WTC11 (cell line): ENCODE data around the gene AANAT. TPM values are rescaled to one million over a fixed set of nuclear protein-coding genes. Genes with fewer than 3 reads are reported as not detected.

ENCODE experiments used
- ATAC-seq: fragments of 200-7000 bp; cut with Tn5 transposase; 2 replicates; pipeline ENCODE4 v1.10.0; 2021; ENCODE audit warnings: mild to moderate bottlenecking, moderate library complexity
- CTCF ChIA-PET: fragments of 300-600 bp; sonication (Branson Sonifier 250); formaldehyde crosslinking; loops from one replicate; lab custom pipeline; 2021; ENCODE audit warnings: antibody characterized with exemption; lab: Charles Lee
- POLR2A ChIA-PET: fragments of 350-600 bp; sonication (Branson Sonifier 250); formaldehyde crosslinking; loops from one replicate; lab custom pipeline; 2021; ENCODE audit warnings: antibody characterized with exemption; lab: Charles Lee
- DNase-seq: peaks from one replicate; pipeline ENCODE4 v3.0.0; 2021; ENCODE audit warnings: low spot score
- H3K27ac Mint-ChIP-seq: 2 replicates; pipeline ENCODE4 v1.8.0; 2021; ENCODE audit warnings: mixed read lengths
- H3K27me3 Mint-ChIP-seq: 2 replicates; pipeline ENCODE4 v1.8.0; 2021; ENCODE audit warnings: low read depth, mild to moderate bottlenecking, moderate library complexity, mixed read lengths
- H3K36me3 Mint-ChIP-seq: 2 replicates; pipeline ENCODE4 v1.8.0; 2021; ENCODE audit warnings: mixed read lengths
- H3K4me1 Mint-ChIP-seq: 2 replicates; pipeline ENCODE4 v1.8.0; 2022; ENCODE audit warnings: mixed read lengths
- H3K4me3 Mint-ChIP-seq: 2 replicates; pipeline ENCODE4 v1.8.0; 2021; ENCODE audit warnings: mild to moderate bottlenecking, moderate library complexity, mixed read lengths
- H3K9me3 Mint-ChIP-seq: 2 replicates; pipeline ENCODE4 v1.8.0; 2021; ENCODE audit warnings: mixed read lengths
- AR ChIP-seq: fragments of 250-450 bp; sonication (Bioruptor Pico); IDR thresholded peaks from 2 replicates; pipeline ENCODE4 v1.9.0; 2021; ENCODE audit warnings: mild to moderate bottlenecking
- ELF4 ChIP-seq: sonication (generic); formaldehyde crosslinking; IDR thresholded peaks from 2 replicates; pipeline ENCODE4 v1.8.1; 2022; ENCODE audit warnings: low read depth, mild to moderate bottlenecking, moderate library complexity, missing genetic modification reagents
- ESRRA ChIP-seq: sonication (generic); formaldehyde crosslinking; IDR thresholded peaks from 2 replicates; pipeline ENCODE4 v1.8.1; 2022; ENCODE audit warnings: mild to moderate bottlenecking, missing genetic modification reagents, borderline replicate concordance
- FOXJ3 ChIP-seq: sonication (generic); formaldehyde crosslinking; IDR thresholded peaks from 2 replicates; pipeline ENCODE4 v1.9.0; 2021; ENCODE audit warnings: missing genetic modification reagents, mild to moderate bottlenecking, borderline replicate concordance
- FOXK1 ChIP-seq: sonication (generic); formaldehyde crosslinking; IDR thresholded peaks from 2 replicates; pipeline ENCODE4 v1.8.0; 2022; ENCODE audit warnings: mild to moderate bottlenecking, moderate library complexity, missing genetic modification reagents
- KAT7 ChIP-seq: sonication (generic); formaldehyde crosslinking; IDR thresholded peaks from 2 replicates; pipeline ENCODE4 v1.8.1; 2023; ENCODE audit warnings: missing genetic modification reagents, mild to moderate bottlenecking, borderline replicate concordance
- NFATC4 ChIP-seq: fragments of 250-450 bp; sonication (Bioruptor Pico); IDR thresholded peaks from 2 replicates; pipeline ENCODE4 v1.9.0; 2021; ENCODE audit warnings: mild to moderate bottlenecking
- NR2C2 ChIP-seq: sonication (generic); formaldehyde crosslinking; IDR thresholded peaks from 2 replicates; pipeline ENCODE4 v1.8.0; 2022; ENCODE audit warnings: mild to moderate bottlenecking, missing genetic modification reagents
- ZNF219 ChIP-seq: sonication (generic); formaldehyde crosslinking; IDR thresholded peaks from 2 replicates; pipeline ENCODE4 v1.8.0; 2023; ENCODE audit warnings: missing genetic modification reagents, mild to moderate bottlenecking, borderline replicate concordance
- ZNF281 ChIP-seq: sonication (generic); formaldehyde crosslinking; IDR thresholded peaks from 2 replicates; pipeline ENCODE4 v1.8.0; 2023; ENCODE audit warnings: mild to moderate bottlenecking, missing genetic modification reagents
- ZSCAN18 ChIP-seq: fragments of 250-450 bp; sonication (Bioruptor Pico); IDR thresholded peaks from 2 replicates; pipeline ENCODE4 v2.1.2; 2022; ENCODE audit warnings: mild to moderate bottlenecking, moderate library complexity
- total RNA-seq: library from RNA; stranded (reverse); gene quantifications from 3 replicates; pipeline ENCODE4 v1.2.3, GENCODE V29; 2021
- TF ChIP-seq, protein P1 (sequence below): sonication (generic); formaldehyde crosslinking; IDR thresholded peaks from 2 replicates; pipeline ENCODE4 v1.8.1; 2022; ENCODE audit warnings: mild to moderate bottlenecking, missing genetic modification reagents, moderate library complexity, borderline replicate concordance
- TF ChIP-seq, protein P2 (sequence below): fragments of 250-450 bp; sonication (Bioruptor Pico); conservative IDR thresholded peaks from 2 replicates; pipeline ENCODE4 v1.9.0; 2021; ENCODE audit warnings: mild to moderate bottlenecking

The AANAT gene
- total RNA-seq, 1 experiment from 2014 or later, result 0.17 TPM

- no peak overlapping the region for H3K27ac Mint-ChIP-seq
- H3K4me1 Mint-ChIP-seq, result peaks cover 28% of the 10 kb centered on the region
- peaks cover 20% of the 10 kb centered on the region for H3K27me3 Mint-ChIP-seq
- no peaks in the 10 kb centered on the region for H3K36me3 Mint-ChIP-seq
- POLR2A ChIA-PET, result interaction anchor here (0.5 kb wide), 1 partner anchor 132 kb away, joined by 3 read pairs; no protein-coding TSS in a partner anchor
- no peaks in the 10 kb centered on the region for H3K9me3 Mint-ChIP-seq
- DNase-seq (no peak), ATAC-seq (no peak)
- TF ChIP-seq NFATC4 (CRISPR knock-in tag), result no peak
- TF ChIP-seq ZSCAN18 (CRISPR knock-in tag), result no peak
- TF ChIP-seq NR2C2 (CRISPR knock-in tag), result no peak
- no peak for TF ChIP-seq AR (CRISPR knock-in tag)
- no peak for TF ChIP-seq FOXK1 (CRISPR knock-in tag)
- TF ChIP-seq, protein P1, sequence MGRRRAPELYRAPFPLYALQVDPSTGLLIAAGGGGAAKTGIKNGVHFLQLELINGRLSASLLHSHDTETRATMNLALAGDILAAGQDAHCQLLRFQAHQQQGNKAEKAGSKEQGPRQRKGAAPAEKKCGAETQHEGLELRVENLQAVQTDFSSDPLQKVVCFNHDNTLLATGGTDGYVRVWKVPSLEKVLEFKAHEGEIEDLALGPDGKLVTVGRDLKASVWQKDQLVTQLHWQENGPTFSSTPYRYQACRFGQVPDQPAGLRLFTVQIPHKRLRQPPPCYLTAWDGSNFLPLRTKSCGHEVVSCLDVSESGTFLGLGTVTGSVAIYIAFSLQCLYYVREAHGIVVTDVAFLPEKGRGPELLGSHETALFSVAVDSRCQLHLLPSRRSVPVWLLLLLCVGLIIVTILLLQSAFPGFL, result no peak
- no peak for TF ChIP-seq KAT7 (CRISPR knock-in tag)
- no peak for TF ChIP-seq ELF4 (CRISPR knock-in tag)
- TF ChIP-seq ZNF281 (CRISPR knock-in tag), result no peak
- no peak for TF ChIP-seq ZNF219 (CRISPR knock-in tag)
- TF ChIP-seq ESRRA, result no peak
- no peak for TF ChIP-seq FOXJ3 (CRISPR knock-in tag)
- TF ChIP-seq, protein P2, sequence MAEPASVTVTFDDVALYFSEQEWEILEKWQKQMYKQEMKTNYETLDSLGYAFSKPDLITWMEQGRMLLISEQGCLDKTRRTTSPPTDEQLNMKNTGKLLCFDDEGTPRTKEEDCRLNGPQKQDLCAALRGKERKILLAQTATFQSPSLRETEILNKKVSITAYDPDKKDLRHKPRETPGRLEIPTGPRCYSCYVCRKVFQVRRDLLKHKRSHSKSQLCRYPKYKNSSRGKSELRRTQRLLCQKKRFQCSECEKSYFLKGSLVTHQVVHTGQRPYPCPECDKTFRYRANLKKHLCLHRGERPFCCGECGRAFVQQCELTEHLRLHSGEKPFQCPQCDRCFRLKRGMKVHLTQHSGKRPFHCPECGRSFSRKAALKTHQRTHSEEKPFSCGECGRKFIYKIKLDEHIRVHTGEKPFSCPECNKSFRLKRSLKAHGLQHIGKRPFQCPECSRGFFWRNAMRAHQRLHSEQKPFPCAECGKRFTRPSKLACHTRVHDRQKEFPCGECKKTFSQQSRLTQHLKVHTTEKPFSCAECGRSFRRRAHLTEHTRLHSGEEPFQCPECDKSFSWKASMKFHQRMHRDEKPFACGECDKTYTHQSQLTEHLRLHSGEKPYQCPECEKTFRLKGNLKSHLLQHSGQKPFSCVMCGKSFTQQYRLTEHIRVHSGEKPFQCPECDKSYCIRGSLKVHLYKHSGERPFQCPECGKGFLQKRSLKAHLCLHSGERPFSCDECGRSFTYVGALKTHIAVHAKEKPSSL, result no peak
- TF ChIP-seq, all 79 proteins: peak for 0
- H3K4me3 Mint-ChIP-seq, result no peak overlapping the region
- CTCF ChIA-PET, result interaction anchor here (0.6 to 3.8 kb wide), 9 partner anchors 11 to 146 kb away, joined by 3 to 25 read pairs (median 4); partner anchors contain the start of gene AANAT
These were observed 36.7 kb downstream of the AANAT start for GRCh38 chr17:76504117-76504516.
